Mucosa of descending colon (tissue), 3 donors: ENCODE measurements around the gene CAMSAP3. TPM values are rescaled to one million over a fixed set of nuclear protein-coding genes. Genes with fewer than 3 reads are reported as not detected.

Source experiments
- ATAC-seq: fragments of 200-7000 bp; cut with Tn5 transposase; one replicate; pipeline ENCODE4 v1.9.1; 2020; ENCODE audit warnings: mild to moderate bottlenecking, moderate library complexity
- DNase-seq, 3 donors: peaks; one replicate each; pipeline ENCODE4 v3.0.0-alpha.2; 2020
- H3K36me3 ChIP-seq: fragments of 200-600 bp; one replicate; pipeline ENCODE4 v1.8.0; 2021; ENCODE audit warnings: low read depth, mild to moderate bottlenecking
- H3K4me1 ChIP-seq: fragments of 200-600 bp; one replicate; pipeline ENCODE4 v1.8.0; 2021; ENCODE audit warnings: low read depth, mild to moderate bottlenecking
- H3K4me3 ChIP-seq: fragments of 200-600 bp; one replicate; pipeline ENCODE4 v1.8.0; 2021; ENCODE audit warnings: mild to moderate bottlenecking
- H3K9me3 ChIP-seq: fragments of 200-600 bp; one replicate; pipeline ENCODE4 v1.8.0; 2021; ENCODE audit warnings: mild to moderate bottlenecking
- intact Hi-C, 2 donors: fragments of 100-400 bp; cut with DNase I in 1 of 2; cut with micrococcal nuclease in 1 of 2; formaldehyde crosslinking; loops; one replicate each; pipeline versions ENCODE4 v1.11.0 to v1.11.1; 2022; cut with DNase I, micrococcal nuclease
- total RNA-seq, 3 donors: library from RNA; stranded (reverse); fragmentation: NEBNext Ultra II Directional in 2 of 3; extraction: Animal tissue kit (Norgen Biotek cat#: 25700) in 2 of 3; gene quantifications; one replicate each; pipeline versions ENCODE4 v1.2.1 to v1.2.4, GENCODE V29; 2021 to 2023
- TF ChIP-seq, protein P1 (sequence below): fragments of 200-600 bp; IDR thresholded peaks from one replicate; pipeline ENCODE4 v1.8.0; 2022; ENCODE audit warnings: antibody characterized with exemption, mild to moderate bottlenecking
- donor health status: DM: no; HTN: no; CAD: no; lungs with moderate emphysema.
- donor health status: DM: no; HTN: no; CAD: no.
- donor health status: DM: no; HTN: yes; CAD: no.

CAMSAP3 gene
- total RNA-seq, 3 donors from 2014 or later: 25.3 to 60.5 (median 41.2) TPM

- intact Hi-C loops: no loop called here
- TF ChIP-seq, protein P1, sequence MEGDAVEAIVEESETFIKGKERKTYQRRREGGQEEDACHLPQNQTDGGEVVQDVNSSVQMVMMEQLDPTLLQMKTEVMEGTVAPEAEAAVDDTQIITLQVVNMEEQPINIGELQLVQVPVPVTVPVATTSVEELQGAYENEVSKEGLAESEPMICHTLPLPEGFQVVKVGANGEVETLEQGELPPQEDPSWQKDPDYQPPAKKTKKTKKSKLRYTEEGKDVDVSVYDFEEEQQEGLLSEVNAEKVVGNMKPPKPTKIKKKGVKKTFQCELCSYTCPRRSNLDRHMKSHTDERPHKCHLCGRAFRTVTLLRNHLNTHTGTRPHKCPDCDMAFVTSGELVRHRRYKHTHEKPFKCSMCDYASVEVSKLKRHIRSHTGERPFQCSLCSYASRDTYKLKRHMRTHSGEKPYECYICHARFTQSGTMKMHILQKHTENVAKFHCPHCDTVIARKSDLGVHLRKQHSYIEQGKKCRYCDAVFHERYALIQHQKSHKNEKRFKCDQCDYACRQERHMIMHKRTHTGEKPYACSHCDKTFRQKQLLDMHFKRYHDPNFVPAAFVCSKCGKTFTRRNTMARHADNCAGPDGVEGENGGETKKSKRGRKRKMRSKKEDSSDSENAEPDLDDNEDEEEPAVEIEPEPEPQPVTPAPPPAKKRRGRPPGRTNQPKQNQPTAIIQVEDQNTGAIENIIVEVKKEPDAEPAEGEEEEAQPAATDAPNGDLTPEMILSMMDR: no peak
- H3K4me1 ChIP-seq: peaks cover 2% of the 10 kb centered on the region
- ATAC-seq: peak; percentile 80
- peak in 2 of 3 donors; percentile 35 to 64 for DNase-seq
- H3K9me3 ChIP-seq: no peaks in the 10 kb centered on the region
- no peaks in the 10 kb centered on the region for H3K36me3 ChIP-seq
- H3K4me3 ChIP-seq: peak overlapping the region; percentile 34
Observed at GRCh38 chr19:7596211-7596937, 711 bp downstream of the CAMSAP3 start.

DNA sequence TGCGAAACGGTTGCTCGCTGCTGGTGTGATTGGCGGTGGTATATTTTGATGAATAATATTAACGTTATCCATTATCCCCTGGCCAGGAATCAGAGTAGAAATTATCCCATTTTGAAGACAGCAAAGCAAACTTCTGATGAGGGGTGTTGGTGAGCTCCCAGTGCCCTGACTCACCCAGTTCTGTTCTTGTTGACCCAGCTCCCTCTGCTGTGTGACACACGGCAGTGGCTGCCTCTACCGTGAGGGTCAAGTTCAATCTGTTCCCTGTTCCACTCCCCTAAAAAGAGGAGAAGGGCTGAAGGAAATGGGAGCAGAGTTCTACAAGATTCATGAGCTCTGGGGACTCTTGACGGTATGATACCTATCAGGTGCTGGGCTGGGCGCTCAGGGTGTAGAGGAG, 2.0 kb downstream of the CAMSAP3 start:
- TF ChIP-seq, protein P1: no peak
- intact Hi-C loops: no loop called here
- H3K4me3 ChIP-seq: no peak overlapping the region
- no peaks in the 10 kb centered on the region for H3K9me3 ChIP-seq
- peaks cover 2% of the 10 kb centered on the region for H3K4me1 ChIP-seq
- no peak for ATAC-seq
- no peak for DNase-seq
- H3K36me3 ChIP-seq: no peaks in the 10 kb centered on the region

DNA sequence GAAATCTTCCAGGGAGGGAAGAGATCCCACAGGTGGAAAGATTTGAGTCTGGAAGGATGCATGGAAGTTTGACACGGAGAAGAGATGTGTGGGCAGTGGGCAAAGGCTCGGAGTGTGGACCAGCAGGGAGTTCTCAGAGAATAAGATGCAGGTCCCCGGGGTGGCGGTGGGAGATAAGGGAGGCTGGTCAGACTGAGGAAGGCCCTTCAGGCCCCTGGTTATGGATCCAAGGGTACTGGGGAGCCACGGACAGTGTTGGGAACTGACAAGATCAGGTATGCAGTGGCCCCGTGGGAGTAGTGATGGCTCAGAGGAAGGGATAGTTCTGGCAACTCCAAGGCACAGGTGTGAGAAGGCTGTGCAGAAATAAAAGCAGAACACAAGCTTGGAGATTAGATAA, 2.5 kb downstream of the CAMSAP3 start:
- peaks cover 2% of the 10 kb centered on the region for H3K4me1 ChIP-seq
- ATAC-seq (no peak), DNase-seq (no peak)
- H3K36me3 ChIP-seq: no peaks in the 10 kb centered on the region
- TF ChIP-seq, protein P1: no peak
- no peak overlapping the region for H3K4me3 ChIP-seq
- intact Hi-C loops: no loop called here
- no peaks in the 10 kb centered on the region for H3K9me3 ChIP-seq

DNA sequence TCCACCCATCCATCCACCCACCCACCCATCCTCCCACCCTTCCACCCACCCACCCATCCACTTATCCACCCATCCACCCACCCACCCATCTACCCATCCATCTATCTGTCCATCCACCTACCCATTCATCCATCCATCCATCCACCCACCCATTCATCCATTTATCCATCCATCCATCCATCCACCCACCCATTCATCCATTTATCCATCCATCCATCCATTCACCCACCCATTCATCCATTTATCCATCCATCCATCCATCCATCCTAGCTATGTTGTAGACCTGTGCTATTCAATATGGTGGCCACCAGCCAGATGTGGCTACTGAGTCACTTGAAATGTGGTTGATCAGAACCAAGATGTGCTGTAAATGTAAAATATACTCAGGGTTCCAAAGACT, 5.1 kb downstream of the CAMSAP3 start:
- DNase-seq (no peak), ATAC-seq (no peak)
- intact Hi-C loops: no loop called here
- Histone ChIP-seq H3K9me3 (no peaks in the 10 kb centered on the region), H3K4me1 (peaks cover 2% of the 10 kb centered on the region), H3K36me3 (no peaks in the 10 kb centered on the region), H3K4me3 (no peak overlapping the region)
- TF ChIP-seq, protein P1: no peak

GRCh38 chr19:7602240-7602934, 6.7 kb downstream of the CAMSAP3 start:
- ATAC-seq (no peak), DNase-seq (no peak)
- H3K36me3 ChIP-seq: no peaks in the 10 kb centered on the region
- TF ChIP-seq, protein P1: no peak
- H3K4me1 ChIP-seq: no peaks in the 10 kb centered on the region
- H3K9me3 ChIP-seq: no peaks in the 10 kb centered on the region
- H3K4me3 ChIP-seq: no peak overlapping the region
- intact Hi-C loops: no loop called here
